AG09319 (cell line): ENCODE data around the gene CHST3.

Experiments
- DNase-seq: peaks from one replicate; pipeline ENCODE4 v3.0.0-alpha.2; 2010; ENCODE audit warnings: low read depth; ENCODE audit errors: extremely low read depth
- TF ChIP-seq, protein P1 (sequence below): IDR thresholded peaks from 2 replicates; pipeline ENCODE4 v1.5.1; 2011; ENCODE audit warnings: low read depth, mild to moderate bottlenecking, inconsistent platforms, low read length, moderate library complexity

Gene CHST3

DNA sequence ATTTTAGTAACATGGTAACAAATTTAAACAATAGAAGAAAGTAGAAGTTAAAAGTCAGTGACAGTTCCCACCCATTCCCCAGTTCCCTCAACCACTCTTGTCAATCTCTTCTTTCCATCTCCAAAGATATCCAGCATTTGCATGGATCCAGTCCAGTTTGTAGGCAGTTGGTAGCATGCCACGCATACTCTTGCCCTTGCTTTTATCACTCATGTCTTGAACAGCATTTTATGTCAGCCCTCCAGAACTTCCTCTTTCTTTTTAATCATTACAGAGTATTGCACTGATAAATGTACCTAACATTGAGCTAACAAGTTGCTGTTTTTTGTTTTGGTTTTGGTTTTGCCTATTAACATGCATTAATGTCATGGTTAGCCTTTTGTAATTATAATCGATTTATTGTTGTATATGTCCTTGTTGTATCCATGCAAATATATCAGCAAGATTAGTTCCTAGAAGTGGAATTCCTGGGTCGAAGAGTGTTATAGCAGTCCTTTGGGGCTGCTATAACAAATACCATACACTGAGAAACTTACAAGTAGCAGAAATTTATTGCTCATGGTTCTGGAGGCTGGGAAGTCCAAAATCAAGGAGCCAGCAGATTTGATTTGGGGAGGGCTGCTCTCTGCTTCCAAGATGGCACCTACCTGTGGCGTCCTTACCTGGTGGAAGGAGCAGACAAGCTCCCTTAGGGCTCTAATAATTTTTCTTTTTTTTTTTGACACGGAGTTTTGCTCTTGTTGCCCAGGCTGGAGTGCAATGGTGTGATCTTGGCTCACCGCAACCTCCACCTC is 25.7 kb downstream of the CHST3 start:
- TF ChIP-seq, protein P1, sequence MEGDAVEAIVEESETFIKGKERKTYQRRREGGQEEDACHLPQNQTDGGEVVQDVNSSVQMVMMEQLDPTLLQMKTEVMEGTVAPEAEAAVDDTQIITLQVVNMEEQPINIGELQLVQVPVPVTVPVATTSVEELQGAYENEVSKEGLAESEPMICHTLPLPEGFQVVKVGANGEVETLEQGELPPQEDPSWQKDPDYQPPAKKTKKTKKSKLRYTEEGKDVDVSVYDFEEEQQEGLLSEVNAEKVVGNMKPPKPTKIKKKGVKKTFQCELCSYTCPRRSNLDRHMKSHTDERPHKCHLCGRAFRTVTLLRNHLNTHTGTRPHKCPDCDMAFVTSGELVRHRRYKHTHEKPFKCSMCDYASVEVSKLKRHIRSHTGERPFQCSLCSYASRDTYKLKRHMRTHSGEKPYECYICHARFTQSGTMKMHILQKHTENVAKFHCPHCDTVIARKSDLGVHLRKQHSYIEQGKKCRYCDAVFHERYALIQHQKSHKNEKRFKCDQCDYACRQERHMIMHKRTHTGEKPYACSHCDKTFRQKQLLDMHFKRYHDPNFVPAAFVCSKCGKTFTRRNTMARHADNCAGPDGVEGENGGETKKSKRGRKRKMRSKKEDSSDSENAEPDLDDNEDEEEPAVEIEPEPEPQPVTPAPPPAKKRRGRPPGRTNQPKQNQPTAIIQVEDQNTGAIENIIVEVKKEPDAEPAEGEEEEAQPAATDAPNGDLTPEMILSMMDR = no peak

DNA sequence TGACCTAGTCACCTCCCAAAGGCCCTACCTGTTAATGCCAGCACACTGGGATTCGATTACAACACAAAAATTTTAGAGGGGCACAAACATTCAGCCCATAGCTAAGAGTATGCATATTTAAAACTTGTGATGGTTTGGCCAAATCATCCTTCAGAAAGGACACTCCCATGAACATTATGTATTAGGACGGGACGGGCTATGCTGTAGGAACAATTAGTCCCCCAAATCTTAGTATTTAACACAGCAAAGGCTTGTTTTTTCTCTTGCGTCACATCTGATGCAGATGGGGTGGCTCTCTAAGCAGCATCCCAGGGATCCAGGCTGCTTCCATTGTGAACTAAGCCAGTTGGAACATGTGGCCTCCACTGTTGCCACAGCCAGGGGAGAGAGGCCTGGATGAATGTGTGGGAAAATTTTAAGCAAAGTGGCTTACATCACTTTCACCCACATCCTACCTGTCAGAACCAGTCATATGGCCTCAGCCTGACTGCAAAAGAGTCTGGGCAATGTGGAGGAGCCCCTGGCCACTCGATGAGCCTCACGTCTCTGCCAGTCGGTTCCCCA is 26.6 kb downstream of the CHST3 start:
- no peak for DNase-seq
- TF ChIP-seq, protein P1 = no peak

More for the DNA sequence above, 25.7 kb downstream of the CHST3 start:
- no peak for DNase-seq

DNA sequence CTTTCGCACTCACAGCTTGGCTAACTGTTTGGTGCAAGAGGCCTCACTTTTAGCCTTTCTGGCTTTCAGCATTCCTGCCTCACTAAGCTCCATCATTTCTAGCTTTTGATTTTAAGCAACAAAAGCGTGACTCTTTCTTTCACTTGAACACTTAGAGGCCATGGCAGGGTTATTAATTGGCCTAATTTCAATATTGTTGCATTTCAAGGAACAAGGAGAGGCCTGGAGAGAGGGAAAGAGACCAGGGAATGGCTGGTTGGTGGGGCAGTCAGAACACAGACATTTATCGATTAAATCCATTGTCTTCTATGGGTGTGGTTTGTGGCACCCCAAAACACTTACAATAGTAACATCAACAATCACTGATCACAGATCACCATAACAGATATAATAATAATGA is 31.3 kb downstream of the CHST3 start:
- TF ChIP-seq, protein P1 = no peak

DNA sequence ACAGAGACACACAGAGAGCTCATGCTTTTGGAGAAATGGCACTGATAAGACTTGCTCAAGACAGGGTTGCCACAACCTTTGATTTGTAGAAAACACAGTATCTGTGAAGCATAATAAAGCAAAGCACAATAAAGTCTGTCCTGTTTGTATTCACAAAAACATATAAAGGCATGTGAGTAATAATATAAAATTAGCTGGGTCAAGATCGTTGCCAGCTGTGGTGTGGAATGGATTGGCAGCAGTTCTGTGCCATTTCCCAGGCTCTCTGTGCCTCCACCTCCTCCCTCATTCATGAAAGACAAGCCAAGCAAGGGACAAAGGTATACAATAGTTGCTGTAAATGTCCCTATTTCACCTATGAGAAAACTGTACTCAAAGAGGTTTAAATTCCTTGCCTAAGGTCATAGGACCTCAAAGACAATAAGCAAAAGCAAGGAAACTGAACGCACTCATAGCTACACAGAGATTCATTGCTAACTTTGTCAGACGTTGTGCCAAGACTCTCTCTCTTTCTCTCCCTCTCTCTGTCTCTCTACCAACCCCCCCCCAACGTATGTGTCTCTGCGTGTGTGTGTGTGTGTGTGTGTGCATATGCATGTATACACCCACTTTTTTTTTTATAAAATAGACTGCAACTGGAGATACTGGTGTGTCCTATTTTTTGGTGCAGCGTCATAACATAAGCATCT is 31.8 kb downstream of the CHST3 start:
- TF ChIP-seq, protein P1 = no peak
- DNase-seq = no peak

More for the DNA sequence above, 31.3 kb downstream of the CHST3 start:
- DNase-seq = no peak

DNA sequence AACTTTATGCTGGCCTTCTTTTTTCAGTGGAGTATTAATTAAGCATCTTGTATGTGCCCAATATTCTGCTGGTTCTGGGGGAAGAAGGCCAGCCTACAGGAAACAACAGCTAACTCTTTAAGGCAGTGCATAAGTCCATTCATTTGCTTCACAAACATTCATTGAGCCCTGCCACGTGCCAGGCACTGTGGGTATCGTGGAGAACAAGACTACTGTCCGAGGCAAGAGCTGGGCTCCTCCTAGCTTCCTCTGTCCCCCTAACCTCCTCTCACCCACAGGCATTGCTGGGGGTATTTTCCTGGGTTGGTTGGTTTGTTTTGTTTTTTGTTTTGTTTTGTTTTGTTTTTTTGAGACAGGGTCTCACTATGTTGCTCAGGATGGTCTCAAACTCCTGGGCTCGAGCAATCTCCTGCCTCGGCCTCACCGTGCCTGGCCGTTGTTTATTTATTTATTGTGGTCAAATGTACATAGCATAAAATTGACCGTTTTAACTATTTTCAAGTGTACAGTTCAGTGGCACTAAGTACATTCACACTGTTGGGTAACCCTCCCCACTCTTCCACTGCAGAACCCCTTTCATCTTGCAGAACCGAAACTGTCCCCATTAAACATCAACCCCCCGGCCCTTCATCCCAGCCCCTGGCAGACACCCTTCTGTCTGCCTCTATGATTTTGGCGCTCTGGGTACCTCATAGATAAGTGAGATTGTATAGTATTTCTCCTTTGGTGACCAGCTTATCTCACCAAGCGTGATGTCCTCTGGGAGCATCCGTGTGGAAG is 32.6 kb downstream of the CHST3 start:
- DNase-seq = no peak
- TF ChIP-seq, protein P1 = no peak

DNA sequence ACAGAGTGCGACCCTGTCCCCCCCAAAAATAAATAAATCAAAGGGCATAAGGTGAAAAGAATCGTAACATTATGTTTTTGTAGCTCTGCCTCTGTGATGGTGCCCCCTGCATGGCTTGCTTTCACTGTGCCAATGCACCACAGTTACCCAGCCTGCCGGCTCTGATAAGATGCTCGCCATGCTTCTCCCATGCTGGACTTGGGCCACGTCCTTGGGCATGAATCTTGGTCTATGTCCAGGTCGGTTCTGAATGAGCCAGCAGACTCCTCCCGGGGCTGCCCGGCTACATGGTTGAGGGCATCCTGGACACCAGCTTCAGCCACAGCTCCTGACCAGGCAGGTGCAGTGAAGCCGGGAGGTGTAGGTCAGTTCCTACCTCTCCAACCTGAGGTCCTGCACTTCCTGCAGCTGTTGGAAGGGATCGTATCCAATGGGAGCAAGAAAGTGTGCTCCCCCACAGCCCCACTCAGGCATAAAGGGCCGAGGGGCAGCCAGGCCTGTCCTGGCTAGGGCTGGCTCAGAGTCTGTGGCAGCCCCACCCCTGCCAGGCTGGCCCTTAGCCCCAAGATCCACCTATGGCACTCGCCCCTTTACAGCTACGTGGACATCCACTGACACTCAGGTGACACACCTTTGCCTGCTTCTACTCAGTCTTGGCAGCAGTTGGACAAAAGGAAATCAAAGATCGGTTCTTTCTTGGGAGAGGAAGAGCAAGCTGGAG is 34.1 kb downstream of the CHST3 start:
- no peak for DNase-seq
- TF ChIP-seq, protein P1 = no peak
